Amygdala (tissue), 56 donors: ENCODE results near the gene MCRIP2.

Experiments used
- DNase-seq, 56 donors: peaks; one replicate each; lab custom pipeline; 2025; lab: John Stamatoyannopoulos, UW

MCRIP2 gene

DNA sequence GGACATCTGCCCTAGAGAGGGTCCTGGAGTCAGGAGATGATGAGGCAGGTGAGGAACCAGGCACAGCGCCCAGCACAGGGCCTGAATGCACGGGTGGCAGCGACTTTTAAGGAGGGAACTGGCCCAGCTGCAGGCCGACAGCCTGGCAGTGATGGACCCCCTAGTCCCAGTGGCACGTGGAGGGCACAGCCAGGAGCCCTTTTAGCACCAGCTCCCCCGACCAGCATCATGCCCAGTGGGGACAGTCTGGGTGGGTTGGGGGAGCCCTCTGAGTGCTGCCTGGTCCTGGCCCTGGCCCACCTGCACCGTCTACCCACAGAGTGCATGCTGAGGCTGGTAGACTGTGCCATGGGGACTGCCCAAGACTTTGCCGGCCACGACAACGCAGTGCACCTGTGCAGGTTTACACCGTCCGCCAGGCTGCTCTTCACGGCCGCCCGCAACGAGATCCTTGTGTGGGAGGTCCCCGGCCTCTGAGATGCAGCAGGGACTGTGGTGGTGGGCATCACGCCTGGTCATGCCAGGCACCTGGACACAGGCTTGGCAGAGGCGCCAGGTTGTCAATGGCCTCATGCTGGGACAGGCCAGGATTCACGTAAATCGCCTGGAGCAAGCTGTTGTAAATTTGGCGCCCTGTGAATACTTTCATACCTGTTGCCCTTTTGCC is 25.6 kb downstream of the MCRIP2 start:
- DNase-seq, result no peak

- DNase-seq, result peak in 55 of 56 donors; percentile 31 to 95 (median 81)
These were observed 26.3 kb downstream of the MCRIP2 start, which contains the start of gene RHOT2 for GRCh38 chr16:667780-668518. Gene RHOT2, plus strand, starts transcription at chr16:668132. Its CDS starts 68 bp downstream, at chr16:668200.

DNA sequence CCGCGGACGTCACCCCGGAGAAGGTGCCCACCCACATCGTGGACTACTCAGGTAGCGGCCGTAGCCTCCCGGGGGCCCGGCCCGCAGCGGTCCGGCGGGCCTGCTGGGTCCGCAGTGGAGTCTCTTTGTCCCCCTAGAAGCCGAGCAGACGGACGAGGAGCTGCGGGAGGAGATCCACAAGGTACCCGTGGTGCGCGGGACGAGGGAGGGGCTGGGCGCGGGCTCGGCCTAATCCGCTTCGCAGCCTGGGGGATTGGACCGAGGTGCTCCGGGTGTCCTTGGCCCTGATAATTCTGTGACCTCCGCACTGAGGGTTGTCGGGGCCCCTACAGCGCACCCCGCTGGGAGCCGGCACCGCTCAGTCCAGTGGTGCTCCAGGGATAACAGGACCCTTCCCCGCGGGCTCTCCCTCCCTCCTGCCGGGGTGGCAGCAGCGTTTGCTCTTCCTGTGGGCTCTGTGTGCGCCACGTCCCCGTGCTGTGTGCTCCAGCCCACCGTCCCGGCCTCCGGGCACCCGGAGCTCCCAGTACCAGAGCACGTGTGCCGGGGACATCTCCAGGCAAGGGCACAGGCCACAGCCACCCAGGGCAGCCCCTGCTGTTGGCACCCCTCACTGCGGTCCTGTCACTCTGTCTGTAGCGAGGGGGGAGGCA is 27.0 kb downstream of the MCRIP2 start:
- DNase-seq, result no peak

DNA sequence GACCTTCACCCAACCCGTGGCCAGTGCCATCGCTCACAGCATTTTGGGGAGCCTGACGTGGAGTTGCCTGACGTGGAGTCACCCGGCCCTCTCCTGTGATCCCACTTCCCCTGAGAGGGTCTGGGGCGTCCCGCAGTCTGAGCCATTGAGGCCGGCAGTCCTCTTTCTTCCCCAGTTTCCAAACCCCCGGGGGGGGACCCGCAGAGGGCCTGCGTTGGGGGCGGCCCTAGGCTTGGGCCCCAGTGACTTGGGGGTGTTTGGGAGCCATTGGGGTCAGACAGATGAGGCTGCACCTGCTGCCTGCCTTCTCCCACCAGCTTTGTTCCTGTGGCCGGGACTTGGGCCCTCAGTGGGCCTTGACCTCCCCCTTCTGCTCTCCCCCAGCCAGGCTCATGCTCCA is 28.0 kb downstream of the MCRIP2 start:
- no peak for DNase-seq

GRCh38 chr16:670485-671352 is 29.1 kb downstream of the MCRIP2 start:
- DNase-seq, result no peak

DNA sequence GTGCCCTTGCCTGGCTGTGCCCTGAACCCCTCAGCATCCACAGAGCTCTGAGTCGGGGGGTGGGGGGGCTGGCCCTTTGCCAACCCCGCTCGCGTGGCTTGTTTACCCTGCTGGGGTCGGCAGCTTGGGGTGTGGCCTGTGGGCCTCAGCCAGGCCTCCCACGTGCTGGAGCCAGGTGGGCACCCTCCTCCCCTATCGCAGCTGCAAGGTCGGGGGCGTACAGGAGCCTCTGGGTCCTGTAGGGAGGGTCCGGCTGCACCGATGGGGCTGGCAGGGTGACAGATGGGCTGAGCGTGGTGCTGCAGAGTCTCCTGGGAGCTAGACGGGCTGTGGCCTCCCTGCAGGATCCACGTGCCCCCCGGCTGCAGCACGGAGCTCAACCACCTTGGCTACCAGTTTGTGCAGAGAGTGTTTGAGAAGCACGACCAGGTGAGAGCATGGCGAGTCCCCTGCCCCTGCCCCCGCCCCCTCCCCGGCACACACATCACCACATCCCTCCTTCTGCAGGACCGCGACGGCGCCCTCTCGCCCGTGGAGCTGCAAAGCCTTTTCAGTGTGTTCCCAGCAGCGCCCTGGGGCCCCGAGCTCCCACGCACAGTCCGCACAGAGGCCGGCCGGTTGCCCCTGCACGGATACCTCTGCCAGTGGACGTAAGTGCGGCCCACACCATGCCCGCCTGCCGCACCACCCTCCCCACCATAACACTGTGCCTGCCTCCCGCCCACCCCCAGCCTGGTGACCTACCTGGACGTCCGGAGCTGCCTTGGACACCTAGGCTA is 29.9 kb downstream of the MCRIP2 start:
- peak in 1 of 56 donors; percentile 10 for DNase-seq

- DNase-seq, result no peak
These were observed 30.7 kb downstream of the MCRIP2 start for GRCh38 chr16:672371-672770.

GRCh38 chr16:672851-673250 is 31.2 kb downstream of the MCRIP2 start:
- no peak for DNase-seq

GRCh38 chr16:673399-673991 is 31.9 kb downstream of the MCRIP2 start:
- DNase-seq, result no peak

DNA sequence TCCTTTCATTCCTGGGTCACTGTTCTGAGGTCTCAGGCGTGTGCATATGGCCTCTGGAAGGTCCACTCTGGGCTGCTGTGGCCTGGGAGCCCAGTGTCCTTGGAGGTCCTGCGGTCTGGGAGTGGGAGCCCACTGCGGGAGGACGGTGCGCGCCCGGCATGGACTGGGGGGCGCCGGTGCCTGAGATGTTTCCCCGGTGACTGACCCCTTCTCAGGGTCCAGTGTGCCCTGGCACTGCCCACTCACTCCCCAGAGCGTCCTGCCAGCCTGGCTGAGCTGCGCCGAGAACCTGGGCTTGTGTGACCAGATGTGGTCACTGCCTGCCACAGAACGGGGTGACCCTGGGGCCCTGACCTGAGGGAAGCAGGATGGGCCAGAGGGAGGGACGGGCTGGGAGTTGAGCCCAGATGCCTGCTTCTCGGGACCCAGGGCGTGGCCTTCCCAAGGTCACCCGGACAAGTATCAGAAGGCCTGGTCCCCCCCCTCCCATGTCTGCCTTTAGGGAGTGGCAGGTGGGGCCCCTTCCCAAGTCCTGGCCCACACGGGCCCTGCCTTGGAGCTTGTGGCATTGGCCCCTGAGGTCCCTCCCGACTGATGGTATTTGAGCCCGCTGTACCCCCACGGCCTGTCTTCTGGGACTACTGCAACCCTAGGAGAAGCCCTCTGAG is 32.7 kb downstream of the MCRIP2 start:
- no peak for DNase-seq

- DNase-seq, result peak in 32 of 56 donors; percentile 17 to 78 (median 40)
These were observed 33.6 kb downstream of the MCRIP2 start, which contains the start of gene RHBDL1 for GRCh38 chr16:674968-675883. Gene RHBDL1, plus strand, starts transcription at chr16:675671. Its CDS starts 120 bp downstream, at chr16:675791.

DNA sequence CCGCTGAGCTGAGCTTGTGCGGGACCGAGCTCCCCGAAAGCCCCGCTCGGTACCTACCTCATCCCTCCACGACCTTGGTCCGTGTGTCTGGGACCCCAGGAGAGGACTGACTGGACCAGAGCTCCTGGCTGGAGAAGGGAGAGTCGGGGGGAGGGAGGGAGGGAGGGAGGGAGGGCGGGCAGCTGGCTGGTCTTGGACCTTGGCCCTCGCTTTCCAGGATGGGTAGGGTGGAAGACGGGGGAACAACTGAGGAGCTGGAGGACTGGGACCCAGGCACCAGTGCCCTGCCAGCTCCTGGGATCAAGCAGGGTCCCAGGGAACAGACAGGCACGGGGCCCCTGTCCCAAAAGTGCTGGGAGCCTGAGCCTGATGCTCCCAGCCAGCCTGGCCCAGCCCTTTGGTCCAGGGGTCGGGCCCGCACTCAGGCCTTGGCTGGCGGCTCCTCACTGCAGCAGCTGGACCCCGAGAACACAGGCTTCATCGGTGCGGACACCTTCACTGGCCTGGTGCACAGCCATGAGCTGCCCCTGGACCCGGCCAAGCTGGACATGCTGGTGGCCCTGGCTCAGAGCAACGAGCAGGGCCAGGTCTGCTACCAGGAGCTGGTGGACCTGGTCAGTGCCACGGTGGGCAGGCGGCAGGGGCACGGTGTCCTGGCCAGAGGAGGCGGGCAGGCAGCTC is 34.4 kb downstream of the MCRIP2 start:
- peak in 1 of 56 donors; percentile 21 for DNase-seq

DNA sequence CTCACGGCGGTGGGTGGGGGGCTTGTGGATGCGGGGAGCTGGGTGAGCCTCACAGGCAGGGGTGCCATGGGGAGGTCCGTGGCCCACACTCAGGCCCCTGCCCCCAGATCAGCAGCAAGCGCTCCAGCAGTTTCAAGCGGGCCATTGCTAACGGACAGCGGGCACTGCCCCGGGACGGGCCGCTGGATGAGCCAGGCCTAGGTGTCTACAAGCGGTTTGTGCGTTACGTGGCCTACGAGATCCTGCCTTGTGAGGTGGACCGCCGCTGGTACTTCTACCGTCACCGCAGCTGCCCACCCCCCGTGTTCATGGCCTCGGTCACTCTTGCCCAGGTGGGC is 34.9 kb downstream of the MCRIP2 start:
- DNase-seq, result no peak

DNA sequence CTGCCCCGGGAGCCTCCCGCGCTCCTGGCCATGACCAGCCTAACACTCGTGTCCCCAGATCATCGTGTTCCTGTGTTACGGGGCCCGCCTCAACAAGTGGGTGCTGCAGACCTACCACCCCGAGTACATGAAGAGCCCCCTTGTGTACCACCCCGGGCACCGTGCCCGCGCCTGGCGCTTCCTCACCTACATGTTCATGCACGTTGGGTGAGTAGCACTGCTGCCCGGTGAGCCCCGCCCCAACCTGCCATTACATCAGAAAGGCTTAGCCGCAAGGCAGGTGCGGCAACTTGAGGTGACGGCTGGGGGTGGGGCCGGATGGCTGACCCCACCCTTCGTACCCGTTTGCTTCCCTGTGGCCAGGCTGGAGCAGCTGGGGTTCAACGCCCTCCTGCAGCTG is 35.3 kb downstream of the MCRIP2 start:
- DNase-seq, result no peak

DNA sequence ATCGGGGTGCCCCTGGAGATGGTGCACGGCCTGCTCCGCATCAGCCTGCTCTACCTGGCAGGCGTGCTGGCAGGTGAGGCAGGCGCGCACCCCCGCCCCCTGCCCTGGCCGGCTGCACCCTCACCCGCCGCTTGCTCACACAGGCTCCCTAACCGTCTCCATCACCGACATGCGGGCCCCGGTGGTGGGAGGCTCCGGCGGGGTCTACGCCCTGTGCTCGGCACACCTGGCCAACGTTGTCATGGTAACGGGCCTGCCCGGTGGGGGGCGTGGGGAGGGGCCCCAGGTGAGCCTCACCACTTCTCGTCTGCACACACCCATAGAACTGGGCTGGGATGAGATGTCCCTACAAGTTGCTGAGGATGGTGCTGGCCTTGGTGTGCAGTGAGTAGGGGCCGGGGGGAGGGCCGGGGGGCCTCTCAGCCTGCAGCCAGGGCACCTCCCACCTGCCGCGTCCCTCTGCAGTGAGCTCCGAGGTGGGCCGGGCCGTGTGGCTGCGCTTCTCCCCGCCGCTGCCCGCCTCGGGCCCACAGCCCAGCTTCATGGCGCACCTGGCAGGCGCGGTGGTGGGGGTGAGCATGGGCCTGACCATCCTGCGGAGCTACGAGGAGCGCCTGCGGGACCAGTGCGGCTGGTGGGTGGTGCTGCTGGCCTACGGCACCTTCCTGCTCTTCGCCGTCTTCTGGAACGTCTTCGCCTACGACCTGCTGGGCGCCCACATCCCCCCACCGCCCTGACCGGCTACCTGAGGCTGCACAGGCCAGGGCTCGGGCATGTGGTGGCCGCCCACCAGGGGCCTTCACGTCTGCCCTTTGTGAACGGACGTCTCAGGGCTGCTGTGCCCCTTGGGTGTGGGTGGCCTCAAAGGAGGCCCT is 35.9 kb downstream of the MCRIP2 start:
- no peak for DNase-seq

DNA sequence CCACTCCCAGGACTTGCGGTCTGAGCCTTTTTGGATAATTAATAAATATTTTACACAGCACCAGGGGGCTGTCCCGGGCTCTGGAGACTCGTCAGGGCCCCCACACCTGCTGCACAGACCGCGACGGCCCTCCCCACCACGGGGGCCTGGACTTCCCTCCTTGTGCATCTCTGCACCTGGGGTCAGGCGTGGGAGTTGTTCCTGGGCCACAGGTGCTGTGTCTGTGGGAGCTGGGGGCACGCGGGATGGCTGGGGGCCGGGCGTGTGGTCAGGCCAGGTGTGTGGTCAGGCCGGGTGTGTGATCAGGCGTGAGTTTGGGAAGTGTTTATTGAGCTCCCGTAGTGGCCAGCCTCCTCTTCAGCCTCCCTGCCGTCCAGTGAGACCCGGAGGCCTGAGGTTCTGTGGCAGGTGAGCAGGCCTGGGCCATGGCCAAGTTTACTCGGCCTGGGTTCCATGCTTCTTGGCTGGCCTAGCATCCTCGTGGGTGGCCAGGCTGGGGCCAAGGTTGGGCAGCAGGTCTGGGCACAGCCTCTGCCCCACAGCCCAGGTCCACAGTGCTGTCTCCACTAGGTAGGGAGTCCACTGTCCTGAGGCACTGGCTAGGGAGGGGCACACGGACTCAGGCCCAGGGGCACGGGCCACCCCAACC is 36.7 kb downstream of the MCRIP2 start:
- no peak for DNase-seq
